Rectal smooth muscle tissue (tissue), 1 donor: ENCODE measurements around the gene GNAL.

Experiments
- H3K27ac ChIP-seq: one replicate; pipeline ENCODE4 v1.7.0; 2013; ENCODE audit warnings: low read depth, low read length, inconsistent platforms
- H3K27me3 ChIP-seq: one replicate; pipeline ENCODE4 v1.7.0; 2013; ENCODE audit warnings: low read length; ENCODE audit not compliant: control insufficient read depth, insufficient read depth
- H3K36me3 ChIP-seq: one replicate; pipeline ENCODE4 v1.7.0; 2013; ENCODE audit warnings: low read length; ENCODE audit not compliant: control insufficient read depth, insufficient read depth
- H3K4me1 ChIP-seq: one replicate; pipeline ENCODE4 v1.7.0; 2013; ENCODE audit warnings: low read length; ENCODE audit not compliant: control insufficient read depth, insufficient read depth
- H3K4me3 ChIP-seq: one replicate; pipeline ENCODE4 v1.7.0; 2013; ENCODE audit warnings: low read length
- H3K9ac ChIP-seq: one replicate; pipeline ENCODE4 v1.7.0; 2013; ENCODE audit warnings: low read length

The GNAL gene

DNA sequence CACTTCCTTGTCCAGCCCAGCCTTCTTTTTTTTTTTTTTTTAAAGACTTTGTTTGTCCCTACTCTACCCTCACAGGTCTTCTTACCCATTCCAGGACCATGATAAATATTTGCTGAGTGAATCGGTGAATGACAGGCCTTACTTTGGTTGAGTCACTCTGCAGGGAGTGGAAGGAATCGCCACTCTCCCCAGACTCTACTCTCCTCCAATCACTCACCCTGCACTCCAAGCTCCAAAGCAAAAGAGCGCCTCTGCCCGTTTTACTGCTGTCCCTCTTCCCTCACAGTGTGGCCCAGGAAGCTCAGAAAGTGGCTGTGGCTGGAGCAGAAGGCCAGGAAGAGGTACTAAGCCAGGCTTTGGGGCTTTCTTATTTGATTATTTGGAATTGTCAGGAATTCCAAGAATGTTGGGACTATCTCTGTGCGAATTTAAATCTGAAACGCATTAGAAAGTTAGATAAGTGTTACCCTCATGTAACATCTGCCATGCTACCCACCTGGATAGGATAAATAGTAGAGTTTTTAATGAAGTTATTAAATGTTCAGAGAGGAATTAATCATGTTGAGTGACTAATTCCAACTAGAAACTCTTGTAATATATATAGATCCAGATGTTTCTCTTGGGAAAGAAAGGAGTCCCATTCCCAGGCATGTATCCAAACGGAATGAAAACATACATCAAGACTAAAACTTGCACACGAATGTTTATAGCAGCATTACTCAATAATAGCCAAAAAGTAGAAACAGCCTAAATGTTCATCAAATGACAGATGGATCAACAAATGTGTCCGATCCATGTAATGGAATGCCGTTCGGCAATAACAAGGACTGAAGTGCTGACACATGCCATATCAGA, 119.2 kb downstream of the GNAL start:
- Histone ChIP-seq H3K27ac (no peak overlapping the region), H3K4me1 (no peaks in the 10 kb centered on the region)

GRCh38 chr18:11809895-11810294, 120.8 kb downstream of the GNAL start:
- no peaks in the 10 kb centered on the region for H3K27me3 ChIP-seq
- no peaks in the 10 kb centered on the region for H3K36me3 ChIP-seq

More for the DNA sequence above, 119.2 kb downstream of the GNAL start:
- Histone ChIP-seq H3K4me3 (no peak overlapping the region), H3K36me3 (no peaks in the 10 kb centered on the region), H3K9ac (no peak overlapping the region), H3K27me3 (no peaks in the 10 kb centered on the region)

GRCh38 chr18:11810379-11810778, 121.3 kb downstream of the GNAL start:
- H3K36me3 ChIP-seq = no peaks in the 10 kb centered on the region
- H3K9ac ChIP-seq = no peak overlapping the region
- H3K27ac ChIP-seq = no peak overlapping the region
- no peaks in the 10 kb centered on the region for H3K4me1 ChIP-seq
- no peak overlapping the region for H3K4me3 ChIP-seq
- H3K27me3 ChIP-seq = no peaks in the 10 kb centered on the region

More at GRCh38 chr18:11809895-11810294, 120.8 kb downstream of the GNAL start:
- no peak overlapping the region for H3K27ac ChIP-seq
- no peaks in the 10 kb centered on the region for H3K4me1 ChIP-seq
- no peak overlapping the region for H3K4me3 ChIP-seq
- no peak overlapping the region for H3K9ac ChIP-seq

GRCh38 chr18:11811009-11811408, 121.9 kb downstream of the GNAL start:
- no peaks in the 10 kb centered on the region for H3K36me3 ChIP-seq
- H3K27ac ChIP-seq = no peak overlapping the region
- no peaks in the 10 kb centered on the region for H3K27me3 ChIP-seq
- no peaks in the 10 kb centered on the region for H3K4me1 ChIP-seq
- no peak overlapping the region for H3K4me3 ChIP-seq
- H3K9ac ChIP-seq = no peak overlapping the region

DNA sequence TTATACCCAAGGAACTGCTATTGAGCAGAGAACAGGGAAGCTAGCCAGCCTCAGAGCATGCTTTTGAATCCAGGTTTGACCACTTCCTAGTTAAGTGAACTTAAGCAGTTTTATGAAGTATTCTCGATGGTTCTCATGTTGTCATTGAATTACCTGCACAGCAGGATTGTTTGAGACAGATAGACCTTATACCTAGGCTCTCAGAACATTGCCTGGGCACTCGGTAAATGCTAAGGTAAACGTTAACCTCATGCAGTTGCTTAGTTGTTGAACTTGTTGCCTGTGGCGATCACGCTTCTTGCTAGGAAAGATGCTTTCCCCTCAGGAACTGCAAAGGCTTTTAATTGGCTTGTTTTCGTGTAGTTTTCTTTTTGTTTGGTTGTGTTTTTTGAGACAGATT, 128.2 kb downstream of the GNAL start:
- no peaks in the 10 kb centered on the region for H3K36me3 ChIP-seq
- no peaks in the 10 kb centered on the region for H3K27me3 ChIP-seq
- no peak overlapping the region for H3K4me3 ChIP-seq
- no peak overlapping the region for H3K27ac ChIP-seq
- no peaks in the 10 kb centered on the region for H3K4me1 ChIP-seq
- H3K9ac ChIP-seq = no peak overlapping the region

GRCh38 chr18:11818486-11819203, 129.6 kb downstream of the GNAL start:
- Histone ChIP-seq H3K9ac (no peak overlapping the region), H3K4me1 (no peaks in the 10 kb centered on the region), H3K27me3 (no peaks in the 10 kb centered on the region), H3K4me3 (no peak overlapping the region), H3K27ac (no peak overlapping the region), H3K36me3 (no peaks in the 10 kb centered on the region)

DNA sequence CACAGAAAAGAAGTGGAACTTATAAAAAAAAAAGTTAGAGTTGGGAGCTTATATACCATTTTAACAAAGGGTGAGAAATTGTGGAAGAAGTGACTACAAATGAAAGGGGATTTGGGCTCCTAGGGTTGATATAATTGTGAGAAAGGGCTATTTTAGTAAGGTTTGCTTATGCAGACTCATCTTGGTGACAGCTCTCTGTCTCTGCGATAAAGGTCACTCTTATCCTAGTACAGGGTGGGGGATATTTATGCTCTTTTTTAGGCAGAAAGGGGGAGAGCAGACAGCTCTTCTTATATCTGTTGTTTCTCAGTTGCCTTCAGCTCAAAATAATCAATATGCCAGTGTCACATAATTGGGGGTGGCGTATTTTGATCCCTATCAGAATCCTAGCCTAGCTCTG, 130.9 kb downstream of the GNAL start:
- no peak overlapping the region for H3K27ac ChIP-seq
- H3K9ac ChIP-seq = no peak overlapping the region
- H3K4me1 ChIP-seq = no peaks in the 10 kb centered on the region
- no peak overlapping the region for H3K4me3 ChIP-seq
- H3K36me3 ChIP-seq = no peaks in the 10 kb centered on the region
- H3K27me3 ChIP-seq = no peaks in the 10 kb centered on the region

GRCh38 chr18:11820697-11821096, 131.6 kb downstream of the GNAL start:
- no peaks in the 10 kb centered on the region for H3K4me1 ChIP-seq
- H3K36me3 ChIP-seq = no peaks in the 10 kb centered on the region
- no peaks in the 10 kb centered on the region for H3K27me3 ChIP-seq
- H3K27ac ChIP-seq = no peak overlapping the region
- H3K4me3 ChIP-seq = no peak overlapping the region
- H3K9ac ChIP-seq = no peak overlapping the region

DNA sequence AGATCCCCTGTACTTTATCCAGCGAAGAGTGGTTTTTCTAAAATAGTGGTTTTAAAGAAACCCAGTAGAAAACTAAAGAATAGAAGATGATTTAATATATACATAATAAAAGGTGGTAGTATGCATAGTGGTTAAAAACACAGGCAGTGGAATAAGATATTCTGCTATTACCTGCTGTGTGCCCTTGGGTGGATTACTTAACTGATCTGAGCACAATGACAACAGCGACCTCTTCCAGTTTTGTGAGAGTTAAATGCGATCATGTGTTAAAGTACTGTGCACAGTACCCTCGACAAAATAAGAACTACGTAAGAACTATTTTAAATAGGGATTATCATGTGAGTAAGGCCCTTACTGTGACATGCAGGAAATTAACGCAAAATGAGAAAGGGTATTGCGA, 132.1 kb downstream of the GNAL start:
- Histone ChIP-seq H3K27ac (no peak overlapping the region), H3K4me1 (no peaks in the 10 kb centered on the region), H3K9ac (no peak overlapping the region), H3K4me3 (no peak overlapping the region), H3K27me3 (no peaks in the 10 kb centered on the region), H3K36me3 (no peaks in the 10 kb centered on the region)

DNA sequence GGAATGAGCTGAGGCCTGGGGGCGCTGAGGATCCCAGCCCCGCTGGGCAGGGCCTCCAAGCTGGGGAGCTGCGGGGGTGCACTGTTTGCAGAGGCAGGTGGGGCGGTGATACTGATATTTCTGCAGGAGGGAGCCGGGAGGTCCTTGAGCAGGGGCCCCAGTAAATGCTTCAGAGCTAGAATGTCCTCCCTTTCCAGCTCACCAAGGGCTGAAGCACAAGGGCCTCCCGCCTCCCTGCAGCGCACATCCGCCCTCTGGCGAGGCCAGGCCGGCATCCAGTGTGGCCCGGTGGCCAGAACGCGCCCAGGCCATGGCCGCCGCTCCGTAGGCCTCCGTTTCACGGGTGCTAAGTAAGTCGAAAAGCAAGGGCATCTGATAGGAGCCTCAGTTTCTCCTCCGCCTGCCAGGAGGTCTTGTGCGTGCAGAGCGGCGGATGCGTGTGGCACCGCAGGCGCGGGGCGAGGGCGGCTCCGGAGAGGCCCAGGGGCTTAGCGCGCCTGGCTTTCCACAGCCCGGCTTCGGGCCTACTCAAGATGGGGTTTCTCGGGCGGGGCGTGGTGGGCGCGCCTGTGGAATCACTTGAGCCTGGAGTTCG, 132.7 kb downstream of the GNAL start:
- Histone ChIP-seq H3K27me3 (no peaks in the 10 kb centered on the region), H3K4me3 (no peak overlapping the region), H3K27ac (no peak overlapping the region), H3K9ac (no peak overlapping the region), H3K4me1 (no peaks in the 10 kb centered on the region), H3K36me3 (no peaks in the 10 kb centered on the region)

- Histone ChIP-seq H3K4me3 (no peak overlapping the region), H3K36me3 (no peaks in the 10 kb centered on the region), H3K27me3 (no peaks in the 10 kb centered on the region), H3K27ac (no peak overlapping the region), H3K9ac (no peak overlapping the region), H3K4me1 (no peaks in the 10 kb centered on the region)
Measured at GRCh38 chr18:11823545-11823944, 134.5 kb downstream of the GNAL start.

DNA sequence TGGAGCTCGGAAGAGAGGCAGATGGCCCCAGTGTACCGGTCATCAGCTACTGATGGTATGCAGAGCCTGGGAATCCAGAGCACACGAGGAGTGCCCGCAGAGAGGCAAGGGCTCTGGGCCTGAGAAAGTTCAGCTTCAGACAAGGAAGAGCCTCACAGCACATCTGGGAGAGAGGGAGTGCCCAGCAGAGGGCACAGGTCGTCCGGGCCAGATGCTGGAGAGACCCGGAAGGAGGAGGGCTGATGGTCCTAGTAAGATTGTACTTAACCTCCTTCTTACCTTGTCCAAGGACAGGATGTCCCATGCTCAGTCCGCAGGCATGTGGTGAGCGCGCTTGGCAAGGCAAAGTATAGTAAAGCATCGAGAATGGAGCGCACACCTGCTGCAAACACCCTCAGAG, 137.8 kb downstream of the GNAL start:
- no peaks in the 10 kb centered on the region for H3K4me1 ChIP-seq
- H3K27ac ChIP-seq = no peak overlapping the region
- H3K27me3 ChIP-seq = no peaks in the 10 kb centered on the region
- no peak overlapping the region for H3K4me3 ChIP-seq
- H3K9ac ChIP-seq = no peak overlapping the region
- no peaks in the 10 kb centered on the region for H3K36me3 ChIP-seq
